ENCODE data around the gene NOD2.

- TF ChIP-seq CTCF (IDR thresholded peaks at IDR 0.05) (no peak), POLR2A (IDR thresholded peaks at IDR 0.05) (no peak)
These were observed 73.8 kb downstream of the NOD2 start for GRCh38 chr16:50767197-50767596.

Data from heart left ventricle (tissue), 13 donors.